NCI-H1930 (cell line): ENCODE measurements around the gene TREH.

Source experiments
- DNase-seq, 2 experiments: peaks; one replicate each; lab custom pipeline; 2025; lab: John Stamatoyannopoulos, UW

The TREH gene

GRCh38 chr11:118646393-118646792 is 33.1 kb downstream of the TREH start:
- no peak for DNase-seq

GRCh38 chr11:118645066-118645715 is 34.3 kb downstream of the TREH start:
- DNase-seq, result no peak

- DNase-seq, result no peak
These were observed 35.0 kb downstream of the TREH start for GRCh38 chr11:118644496-118644895.

- DNase-seq, result no peak
These were observed 35.5 kb downstream of the TREH start for GRCh38 chr11:118643995-118644345.

- DNase-seq, result no peak
These were observed 36.1 kb downstream of the TREH start for GRCh38 chr11:118643142-118643994.

GRCh38 chr11:118641397-118642019 is 37.9 kb downstream of the TREH start:
- no peak for DNase-seq

GRCh38 chr11:118640332-118641154 is 38.9 kb downstream of the TREH start:
- DNase-seq, result no peak

GRCh38 chr11:118639899-118640298 is 39.6 kb downstream of the TREH start:
- DNase-seq, result no peak

GRCh38 chr11:118638726-118639125 is 40.7 kb downstream of the TREH start:
- DNase-seq, result no peak

- no peak for DNase-seq
These were observed 42.7 kb downstream of the TREH start for GRCh38 chr11:118636569-118637290.

- DNase-seq, result no peak
These were observed 43.8 kb downstream of the TREH start for GRCh38 chr11:118635642-118636041.

- no peak for DNase-seq
These were observed 44.2 kb downstream of the TREH start for GRCh38 chr11:118635237-118635591.

- DNase-seq, result peak; percentile 49 to 64
These were observed 44.8 kb downstream of the TREH start for GRCh38 chr11:118634431-118635236.

- no peak for DNase-seq
These were observed 45.5 kb downstream of the TREH start for GRCh38 chr11:118633979-118634378.

GRCh38 chr11:118633319-118633690 is 46.1 kb downstream of the TREH start:
- no peak for DNase-seq

- DNase-seq, result no peak
These were observed 46.7 kb downstream of the TREH start for GRCh38 chr11:118632577-118633318.

- no peak for DNase-seq
These were observed 48.1 kb downstream of the TREH start for GRCh38 chr11:118631142-118631909.

GRCh38 chr11:118629761-118630661 is 49.4 kb downstream of the TREH start:
- DNase-seq, result no peak
